ENCODE results near the gene PARN.

- no peak for TF ChIP-seq POLR2A (IDR thresholded peaks at IDR 0.05; ENCODE audit: low read depth, low read length)
- TF ChIP-seq POLR2AphosphoS5 (IDR thresholded peaks at IDR 0.05; ENCODE audit: low read depth, low read length): no peak
- no peak for TF ChIP-seq TAF1 (IDR thresholded peaks at IDR 0.05; ENCODE audit: borderline replicate concordance, low read depth, low read length)
These were observed 5.5 kb upstream of the PARN start for GRCh38 chr16:14635395-14636165.
